B cell (primary cell): ENCODE measurements around the gene BEST1. TPM values are rescaled to one million over a fixed set of nuclear protein-coding genes. Genes with fewer than 3 reads are reported as not detected.

Experiments
- ATAC-seq: fragments of 200-7000 bp; cut with Tn5 transposase; one replicate; pipeline ENCODE4 v1.10.0; 2021; ENCODE audit warnings: low read depth, mild to moderate bottlenecking, moderate number of reproducible peaks, moderate library complexity
- CTCF ChIA-PET: fragments of 350-600 bp; sonication (Branson Sonifier 250); formaldehyde crosslinking; loops from one replicate; lab custom pipeline; 2021; ENCODE audit warnings: antibody characterized with exemption, inconsistent platforms; lab: Charles Lee
- POLR2A ChIA-PET: fragments of 350-600 bp; sonication (Branson Sonifier 250); formaldehyde crosslinking; loops from one replicate; lab custom pipeline; 2021; ENCODE audit warnings: antibody characterized with exemption; lab: Charles Lee
- DNase-seq: peaks from one replicate; pipeline ENCODE4 v3.0.0; 2013
- H2AFZ ChIP-seq: 2 replicates; pipeline ENCODE4 v1.6.1; 2012; ENCODE audit warnings: mild to moderate bottlenecking, low read depth, low read length; ENCODE audit not compliant: insufficient read depth, poor library complexity, severe bottlenecking
- H3K27ac ChIP-seq, 2 donors: 1 replicate in 1 of 2; 2 replicates in 1 of 2; pipeline ENCODE4 v1.5.1; 2012 to 2013; ENCODE audit warnings: low read length in 2 of 2, mild to moderate bottlenecking in 2 of 2, moderate library complexity in 1 of 2
- H3K27me3 ChIP-seq, 4 experiments: fragments of 200-600 bp in 1 of 4; sonication (generic) in 1 of 4; replicated peaks in 1 of 4; 1 replicate in 2 of 4; 2 replicates in 2 of 4; pipeline versions ENCODE4 v1.6.1 to v1.7.0; 2013 to 2016; ENCODE audit warnings: low read length in 3 of 4, mild to moderate bottlenecking in 2 of 4, mixed read lengths in 1 of 4, moderate library complexity in 1 of 4; ENCODE audit not compliant: insufficient read depth in 4 of 4, control insufficient read depth in 3 of 4; ENCODE audit errors: control extremely low read depth in 1 of 4
- H3K36me3 ChIP-seq, 2 experiments: replicated peaks in 1 of 2; 1 replicate in 1 of 2; 2 replicates in 1 of 2; pipeline versions ENCODE4 v1.6.1 to v1.7.1; 2013; ENCODE audit warnings: low read length in 1 of 2; ENCODE audit not compliant: insufficient read depth in 2 of 2, control insufficient read depth in 1 of 2; ENCODE audit errors: control extremely low read depth in 1 of 2, extremely low read depth in 1 of 2
- H3K4me1 ChIP-seq, 2 donors: fragments of 200-600 bp in 1 of 2; sonication (generic) in 1 of 2; 1 replicate in 1 of 2; 2 replicates in 1 of 2; pipeline versions ENCODE4 v1.5.1 to v1.6.1; 2013 to 2017; ENCODE audit warnings: low read length in 2 of 2; ENCODE audit not compliant: control insufficient read depth in 2 of 2, insufficient read depth in 2 of 2
- H3K4me2 ChIP-seq: replicated peaks from 2 replicates; pipeline ENCODE3; 2012; ENCODE audit warnings: mild to moderate bottlenecking, low read depth, low read length; ENCODE audit not compliant: poor library complexity, severe bottlenecking
- H3K4me3 ChIP-seq, 5 experiments: fragments of 200-600 bp in 1 of 5; sonication (generic) in 1 of 5; 1 replicate in 3 of 5; 2 replicates in 2 of 5; pipeline versions ENCODE4 v1.5.1 to v1.7.0; 2011 to 2016; ENCODE audit warnings: low read length in 4 of 5, mild to moderate bottlenecking in 4 of 5, low read depth in 2 of 5, control low read depth in 1 of 5, moderate library complexity in 1 of 5; ENCODE audit not compliant: insufficient read depth in 1 of 5; ENCODE audit errors: control extremely low read depth in 1 of 5, extremely low read depth in 1 of 5
- H3K79me2 ChIP-seq: fragments of 200-600 bp; sonication (generic); one replicate; pipeline ENCODE4 v1.6.0; 2016; ENCODE audit warnings: low read length; ENCODE audit not compliant: control insufficient read depth, insufficient read depth
- H3K9ac ChIP-seq: fragments of 200-600 bp; sonication (generic); 2 replicates; pipeline ENCODE4 v1.6.1; 2017; ENCODE audit warnings: mild to moderate bottlenecking, low read length, moderate library complexity
- H3K9me3 ChIP-seq, 3 donors: one replicate each; pipeline versions ENCODE4 v1.6.1 to v1.7.1; 2013; ENCODE audit warnings: low read length in 2 of 3; ENCODE audit not compliant: control insufficient read depth in 2 of 3, insufficient read depth in 1 of 3; ENCODE audit errors: control extremely low read depth in 1 of 3
- H4K20me1 ChIP-seq: 2 replicates; pipeline ENCODE4 v1.6.0; 2012; ENCODE audit warnings: mild to moderate bottlenecking, low read length; ENCODE audit not compliant: insufficient read depth, control insufficient read depth, poor library complexity, severe bottlenecking
- H3K27ac Mint-ChIP-seq: one replicate; pipeline ENCODE4 v1.8.0; 2021; ENCODE audit warnings: mixed read lengths
- H3K27me3 Mint-ChIP-seq: one replicate; pipeline ENCODE4 v1.8.0; 2021; ENCODE audit warnings: mixed read lengths
- H3K4me1 Mint-ChIP-seq: one replicate; pipeline ENCODE4 v1.8.0; 2021; ENCODE audit warnings: mixed read lengths
- H3K4me3 Mint-ChIP-seq: one replicate; pipeline ENCODE4 v1.8.0; 2021; ENCODE audit warnings: mixed read lengths
- H3K9me3 Mint-ChIP-seq: one replicate; pipeline ENCODE4 v1.8.0; 2022; ENCODE audit warnings: mixed read lengths; ENCODE audit not compliant: insufficient read depth
- CTCF ChIP-seq: fragments of 200-600 bp; IDR thresholded peaks from one replicate; pipeline ENCODE4 v1.8.0; 2022; ENCODE audit warnings: antibody characterized with exemption, mild to moderate bottlenecking
- EZH2 ChIP-seq: IDR thresholded peaks from 2 replicates; pipeline ENCODE4 v1.6.1; 2012; ENCODE audit warnings: borderline replicate concordance, low read depth, mild to moderate bottlenecking, moderate library complexity, low read length; ENCODE audit not compliant: insufficient read depth, poor library complexity, severe bottlenecking
- WGBS: methylation state at CpG from one replicate; pipeline ENCODE4 v1.1.5; 2013; ENCODE audit warnings: missing lambda C conversion rate; ENCODE audit not compliant: insufficient coverage; 5-methylcytosine and 5-hydroxymethylcytosine counted together
- intact Hi-C: fragments of 100-400 bp; cut with micrococcal nuclease; formaldehyde crosslinking; loops from one replicate; pipeline ENCODE4 v1.10.0; 2022
- polyA plus RNA-seq: library from polyadenylated mRNA; depleted of rRNA; stranded (reverse); fragments of >200 nt; gene quantifications from 2 replicates; pipeline ENCODE4 v1.2.3, GENCODE V29; 2012
- total RNA-seq, 2 donors: library from RNA; stranded (reverse); fragments of 120-200 nt in 1 of 2; gene quantifications; 1 replicate in 1 of 2; 2 replicates in 1 of 2; pipeline versions ENCODE4 v1.2.3 to v1.2.4, GENCODE V29; 2013 to 2022

The BEST1 gene
- total and polyA plus RNA-seq, 2 donors (not counting 1 experiment from before 2014, with no cell fraction given): 0.07 to 0.99 TPM

DNA sequence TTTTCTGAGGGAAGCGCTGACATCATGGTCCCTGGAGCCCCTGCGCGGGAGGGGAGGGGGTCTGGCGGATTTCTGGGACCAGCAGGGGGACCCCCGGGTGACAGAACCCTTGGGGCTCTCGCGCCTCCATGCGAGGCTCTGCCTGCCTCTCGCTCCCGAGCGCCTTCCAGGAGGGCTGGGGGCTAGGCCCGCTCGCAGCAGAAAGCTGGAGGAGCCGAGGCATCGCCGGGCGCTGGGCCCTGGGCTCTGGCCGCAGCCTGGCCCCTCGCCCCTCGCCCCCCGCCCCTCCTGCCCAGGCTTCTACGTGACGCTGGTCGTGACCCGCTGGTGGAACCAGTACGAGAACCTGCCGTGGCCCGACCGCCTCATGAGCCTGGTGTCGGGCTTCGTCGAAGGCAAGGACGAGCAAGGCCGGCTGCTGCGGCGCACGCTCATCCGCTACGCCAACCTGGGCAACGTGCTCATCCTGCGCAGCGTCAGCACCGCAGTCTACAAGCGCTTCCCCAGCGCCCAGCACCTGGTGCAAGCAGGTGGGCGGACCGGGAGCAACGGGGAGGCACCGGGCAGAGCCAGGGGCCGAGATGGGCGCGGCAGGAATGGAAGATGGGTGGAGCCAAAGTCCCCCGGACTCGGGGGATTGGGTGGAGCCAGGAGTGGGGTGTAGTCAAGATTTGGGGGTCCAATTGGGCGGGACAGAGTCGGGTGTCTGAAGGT lies 5.4 kb downstream of the BEST1 start:
- peaks cover 0 to 15% (median 0%) of the 10 kb centered on the region in 3 donors for H3K9me3 ChIP-seq
- peak overlapping the region; percentile 79 for H3K4me2 ChIP-seq
- peak overlapping the region; percentile 13 to 55 (median 38) for H3K4me3 ChIP-seq
- Mint-ChIP-seq H3K27ac (no peak overlapping the region), H3K27me3 (no peaks in the 10 kb centered on the region), H3K4me3 (peak overlapping the region; percentile 78), H3K4me1 (peaks cover 24% of the 10 kb centered on the region), H3K9me3 (no peaks in the 10 kb centered on the region)
- H3K27ac ChIP-seq: no peak overlapping the region
- POLR2A ChIA-PET: interaction anchor here (0.6 to 1.1 kb wide), 5 partner anchors 8 to 954 kb away, joined by 3 to 9 read pairs (median 4); partner anchors contain the start of gene FTH1
- CTCF ChIA-PET: interaction anchor here (1.0 to 3.5 kb wide), 4 partner anchors 56 to 153 kb away, joined by 3 to 14 read pairs (median 6); no protein-coding TSS in a partner anchor
- peak overlapping the region; percentile 69 for H2AFZ ChIP-seq
- no peaks in the 10 kb centered on the region for H4K20me1 ChIP-seq
- peaks cover 7% of the 10 kb centered on the region for H3K79me2 ChIP-seq
- H3K36me3 ChIP-seq: peaks cover 0 to 7% of the 10 kb centered on the region in 2 experiments
- peak overlapping the region; percentile 43 for H3K9ac ChIP-seq
- peaks cover 0 to 24% (median 10%) of the 10 kb centered on the region in 4 experiments for H3K27me3 ChIP-seq
- intact Hi-C loops: no loop called here
- WGBS: 11% methylated on average over 56 of the region's 56 CpGs
- DNase-seq (peak; percentile 57), ATAC-seq (peak; percentile 62)
- TF ChIP-seq CTCF (no peak), EZH2 (no peak)
- H3K4me1 ChIP-seq: peaks cover 16 to 17% of the 10 kb centered on the region in 2 donors
